Hepatocyte (in vitro differentiated cells): ENCODE results near the gene MYEOV.

Source experiments
- EZH2 ChIP-seq: fragments of 200-600 bp; sonication (generic); IDR thresholded peaks from 2 replicates; pipeline ENCODE4 v1.6.1; 2016; ENCODE audit warnings: antibody characterized with exemption, mild to moderate bottlenecking, borderline replicate concordance
- EZH2phosphoT487 ChIP-seq: fragments of 200-600 bp; sonication (generic); IDR thresholded peaks from one replicate; pipeline ENCODE4 v1.6.1; 2018; ENCODE audit warnings: antibody characterized with exemption, mild to moderate bottlenecking, low read depth, moderate library complexity; ENCODE audit not compliant: unreplicated experiment, severe bottlenecking
- TF ChIP-seq, protein P1 (sequence below): fragments of 200-600 bp; sonication (generic); IDR thresholded peaks from 2 replicates; pipeline ENCODE4 v1.5.1; 2016; ENCODE audit warnings: antibody characterized with exemption, mild to moderate bottlenecking; ENCODE audit not compliant: poor library complexity

- TF ChIP-seq, protein P1, sequence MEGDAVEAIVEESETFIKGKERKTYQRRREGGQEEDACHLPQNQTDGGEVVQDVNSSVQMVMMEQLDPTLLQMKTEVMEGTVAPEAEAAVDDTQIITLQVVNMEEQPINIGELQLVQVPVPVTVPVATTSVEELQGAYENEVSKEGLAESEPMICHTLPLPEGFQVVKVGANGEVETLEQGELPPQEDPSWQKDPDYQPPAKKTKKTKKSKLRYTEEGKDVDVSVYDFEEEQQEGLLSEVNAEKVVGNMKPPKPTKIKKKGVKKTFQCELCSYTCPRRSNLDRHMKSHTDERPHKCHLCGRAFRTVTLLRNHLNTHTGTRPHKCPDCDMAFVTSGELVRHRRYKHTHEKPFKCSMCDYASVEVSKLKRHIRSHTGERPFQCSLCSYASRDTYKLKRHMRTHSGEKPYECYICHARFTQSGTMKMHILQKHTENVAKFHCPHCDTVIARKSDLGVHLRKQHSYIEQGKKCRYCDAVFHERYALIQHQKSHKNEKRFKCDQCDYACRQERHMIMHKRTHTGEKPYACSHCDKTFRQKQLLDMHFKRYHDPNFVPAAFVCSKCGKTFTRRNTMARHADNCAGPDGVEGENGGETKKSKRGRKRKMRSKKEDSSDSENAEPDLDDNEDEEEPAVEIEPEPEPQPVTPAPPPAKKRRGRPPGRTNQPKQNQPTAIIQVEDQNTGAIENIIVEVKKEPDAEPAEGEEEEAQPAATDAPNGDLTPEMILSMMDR = no peak
- TF ChIP-seq EZH2 (no peak), EZH2phosphoT487 (no peak)
These were observed 10.7 kb downstream of the MYEOV start for GRCh38 chr11:69304686-69305085.
